Daoy (cell line): Measurements from ENCODE around the gene NCBP1. TPM values are rescaled to one million over a fixed set of nuclear protein-coding genes. Genes with fewer than 3 reads are reported as not detected.
"Not testable (repeated sequence)": the region's sequence is repeated elsewhere in the genome, so short reads cannot be mapped to it uniquely, and the experiment has no call there.

ENCODE experiments used
- DNase-seq: peaks from one replicate; pipeline ENCODE4 v3.0.0-alpha.2; 2015; ENCODE audit warnings: low read depth
- total RNA-seq: library from RNA; depleted of rRNA; stranded (reverse); fragments of >200 nt; shearing (Covaris generic); gene quantifications from 2 replicates; pipeline ENCODE4 v1.2.3, GENCODE V29; 2014; rRNA removed

The NCBP1 gene, protein sequence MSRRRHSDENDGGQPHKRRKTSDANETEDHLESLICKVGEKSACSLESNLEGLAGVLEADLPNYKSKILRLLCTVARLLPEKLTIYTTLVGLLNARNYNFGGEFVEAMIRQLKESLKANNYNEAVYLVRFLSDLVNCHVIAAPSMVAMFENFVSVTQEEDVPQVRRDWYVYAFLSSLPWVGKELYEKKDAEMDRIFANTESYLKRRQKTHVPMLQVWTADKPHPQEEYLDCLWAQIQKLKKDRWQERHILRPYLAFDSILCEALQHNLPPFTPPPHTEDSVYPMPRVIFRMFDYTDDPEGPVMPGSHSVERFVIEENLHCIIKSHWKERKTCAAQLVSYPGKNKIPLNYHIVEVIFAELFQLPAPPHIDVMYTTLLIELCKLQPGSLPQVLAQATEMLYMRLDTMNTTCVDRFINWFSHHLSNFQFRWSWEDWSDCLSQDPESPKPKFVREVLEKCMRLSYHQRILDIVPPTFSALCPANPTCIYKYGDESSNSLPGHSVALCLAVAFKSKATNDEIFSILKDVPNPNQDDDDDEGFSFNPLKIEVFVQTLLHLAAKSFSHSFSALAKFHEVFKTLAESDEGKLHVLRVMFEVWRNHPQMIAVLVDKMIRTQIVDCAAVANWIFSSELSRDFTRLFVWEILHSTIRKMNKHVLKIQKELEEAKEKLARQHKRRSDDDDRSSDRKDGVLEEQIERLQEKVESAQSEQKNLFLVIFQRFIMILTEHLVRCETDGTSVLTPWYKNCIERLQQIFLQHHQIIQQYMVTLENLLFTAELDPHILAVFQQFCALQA
- 83.8 and 87.5 TPM in 2 replicates for total RNA-seq

DNA sequence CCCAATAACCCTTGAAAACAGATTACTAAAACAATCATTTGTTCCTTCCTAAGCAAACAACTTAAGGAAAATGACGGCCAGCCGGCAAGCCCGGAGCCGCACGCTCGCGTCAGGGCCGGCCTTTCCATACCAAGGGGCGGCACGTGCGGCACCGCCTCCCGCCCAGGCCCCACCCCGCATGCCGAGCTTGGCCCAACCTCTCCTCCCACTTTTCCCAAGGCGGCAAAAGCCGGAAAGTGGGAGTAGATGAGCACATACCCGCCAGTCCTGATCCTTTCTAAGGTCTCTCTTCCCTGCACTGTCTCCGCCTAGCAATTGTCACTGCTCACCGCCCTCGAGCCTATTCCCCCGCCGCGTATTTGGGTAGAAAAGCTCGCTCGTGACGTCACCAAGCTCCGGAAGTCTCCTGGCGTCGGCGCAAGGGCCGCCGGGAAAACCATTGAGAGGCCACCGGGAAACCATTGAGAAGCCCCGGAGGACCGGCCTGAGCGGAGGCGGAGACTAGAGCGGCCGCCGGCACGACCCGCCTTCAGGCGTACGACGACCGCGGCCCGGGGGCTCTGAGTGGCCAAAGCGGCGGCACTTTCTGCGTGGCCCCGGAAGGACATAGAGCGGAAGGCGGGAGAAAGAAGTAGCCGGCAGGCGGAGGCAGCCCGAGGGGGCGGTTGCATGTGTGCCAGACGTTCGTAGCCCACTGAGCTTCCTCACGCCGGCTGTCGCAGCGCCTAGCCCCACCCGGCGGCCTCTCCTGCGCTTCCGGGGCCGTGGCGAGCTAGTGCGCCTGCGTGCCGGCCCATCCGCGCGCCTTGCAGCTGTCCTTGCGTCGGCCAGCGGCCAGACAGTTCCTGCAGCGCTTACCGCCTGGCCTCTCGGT is at the start of gene NCBP1, which contains the start of gene TSTD2:
TSS of gene NCBP1 (plus strand) at position 837 of the 874 bp plus-strand sequence. CDS start 61 bp downstream, outside the sequence.
TSS of gene TSTD2 (minus strand) at position 384 of the 874 bp plus-strand sequence. CDS start 5,806 bp downstream, outside the sequence.
- peak; percentile 99 for DNase-seq

DNA sequence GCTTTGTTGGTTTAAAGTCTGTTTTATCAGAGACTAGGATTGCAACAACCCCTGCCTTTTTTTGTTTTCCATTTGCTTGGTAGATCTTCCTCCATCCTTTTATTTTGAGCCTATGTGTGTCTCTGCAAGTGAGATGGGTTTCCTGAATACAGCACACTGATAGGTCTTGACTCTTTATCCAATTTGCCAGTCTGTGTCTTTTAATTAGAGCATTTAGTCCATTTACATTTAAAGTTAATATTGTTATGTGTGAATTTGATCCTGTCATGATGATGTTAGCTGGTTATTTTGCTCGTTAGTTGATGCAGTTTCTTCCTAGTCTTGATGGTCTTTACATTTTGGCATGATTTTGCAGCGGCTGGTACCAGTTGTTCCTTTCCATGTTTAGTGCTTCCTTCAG is 48.8 kb upstream of the NCBP1 start:
- not testable (repeated sequence) for DNase-seq

DNA sequence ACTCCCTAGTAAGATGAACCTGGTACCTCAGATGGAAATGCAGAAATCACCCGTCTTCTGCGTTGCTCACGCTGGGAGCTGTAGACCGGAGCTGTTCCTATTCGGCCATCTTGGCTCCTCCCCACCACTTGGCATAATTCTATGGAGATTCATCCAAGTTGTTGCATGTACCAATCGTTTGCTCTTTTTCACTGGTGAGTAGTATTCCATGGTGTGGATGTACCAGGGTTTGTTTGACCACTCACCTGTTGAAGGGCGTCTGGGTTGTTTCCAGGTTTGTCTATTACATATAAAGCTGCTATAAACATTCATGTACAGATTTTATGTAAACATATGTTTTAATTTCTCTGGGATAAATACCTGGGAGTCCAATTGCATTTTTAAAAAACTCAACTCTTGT is 46.7 kb upstream of the NCBP1 start:
- not testable (repeated sequence) for DNase-seq

DNA sequence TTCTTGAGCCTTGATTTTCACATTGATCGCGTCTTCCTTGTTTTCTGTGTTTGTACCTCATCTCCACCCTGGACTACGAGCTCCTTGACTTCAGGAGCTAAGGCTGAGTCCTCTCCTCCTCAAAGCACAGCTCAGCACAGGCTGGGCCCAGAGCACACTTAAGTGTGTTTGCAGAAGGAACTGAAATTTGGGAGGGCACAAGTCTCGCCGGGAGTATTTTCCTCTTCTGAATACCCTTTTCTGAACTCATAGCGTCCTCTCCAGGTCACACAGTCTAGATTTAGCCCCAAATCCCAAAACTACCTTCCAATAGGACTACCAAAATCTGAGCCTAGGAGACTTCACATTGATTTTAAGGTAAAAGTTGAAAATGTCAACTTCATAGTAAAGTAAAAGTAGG is 42.1 kb upstream of the NCBP1 start:
- DNase-seq: no peak

DNA sequence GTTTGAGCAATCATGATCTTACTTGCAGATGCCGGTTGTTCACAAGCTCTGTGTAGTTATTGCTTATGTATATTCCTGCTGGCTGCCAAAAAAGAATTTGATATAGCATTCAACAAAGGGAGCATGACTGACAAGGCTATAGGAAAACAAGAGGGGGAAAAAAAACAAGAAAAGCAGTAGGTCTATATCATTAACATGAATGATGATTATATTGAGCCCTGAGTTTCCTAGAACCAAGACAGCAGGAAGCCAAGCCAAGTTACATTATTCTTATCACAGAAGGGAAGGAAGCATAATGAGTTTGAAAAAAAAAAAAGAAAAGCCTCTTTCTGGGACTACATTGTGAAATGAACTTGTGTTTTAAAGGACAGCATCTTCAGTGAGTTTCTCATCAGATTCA is 41.5 kb upstream of the NCBP1 start:
- DNase-seq: no peak

DNA sequence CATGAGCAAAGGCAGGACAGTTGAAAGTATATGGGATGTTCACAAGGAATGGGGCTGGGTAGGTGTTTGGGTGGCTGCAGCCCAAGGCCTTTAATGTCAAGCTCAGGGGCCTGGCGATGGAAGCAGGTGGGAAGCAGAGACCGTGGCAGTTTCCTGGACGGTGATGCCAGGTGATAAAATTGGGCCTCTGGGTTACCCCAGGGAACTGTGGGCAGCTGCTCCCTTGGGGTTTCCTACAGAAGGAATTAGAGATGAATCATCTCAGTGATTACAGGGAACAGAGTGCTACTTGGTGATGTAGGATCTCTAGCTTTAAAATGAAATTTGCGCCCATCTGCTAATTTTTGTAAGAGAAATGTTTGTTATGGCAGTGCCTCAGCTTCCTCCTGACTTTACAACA is 39.7 kb upstream of the NCBP1 start:
- DNase-seq: peak; percentile 38

DNA sequence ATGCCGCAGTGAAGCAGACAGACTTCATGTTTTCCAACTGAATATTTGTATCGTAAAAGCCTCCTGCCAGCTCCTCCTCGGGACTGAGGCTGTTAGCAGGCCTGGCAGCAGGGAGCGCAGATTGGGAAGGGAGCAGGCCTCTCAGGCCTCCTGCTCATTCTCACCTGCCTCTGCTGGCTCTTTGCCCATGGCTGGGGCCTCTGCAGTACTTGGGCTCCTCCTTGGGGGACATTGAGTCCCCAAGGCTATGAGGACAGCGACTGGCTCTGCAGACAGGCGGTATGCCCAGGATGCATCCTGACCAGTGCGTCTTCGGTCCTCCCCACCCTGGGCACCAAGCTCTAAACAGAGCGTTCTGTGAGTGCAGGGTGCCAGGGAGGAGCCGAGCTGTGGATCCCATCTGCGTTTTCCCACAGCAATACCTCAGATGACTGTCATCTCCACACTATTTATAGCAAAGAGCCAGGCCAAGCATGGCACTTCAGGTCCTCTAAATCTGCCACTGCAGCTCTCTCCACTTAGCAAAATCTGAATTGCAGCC is 39.2 kb upstream of the NCBP1 start:
- DNase-seq: no peak

DNA sequence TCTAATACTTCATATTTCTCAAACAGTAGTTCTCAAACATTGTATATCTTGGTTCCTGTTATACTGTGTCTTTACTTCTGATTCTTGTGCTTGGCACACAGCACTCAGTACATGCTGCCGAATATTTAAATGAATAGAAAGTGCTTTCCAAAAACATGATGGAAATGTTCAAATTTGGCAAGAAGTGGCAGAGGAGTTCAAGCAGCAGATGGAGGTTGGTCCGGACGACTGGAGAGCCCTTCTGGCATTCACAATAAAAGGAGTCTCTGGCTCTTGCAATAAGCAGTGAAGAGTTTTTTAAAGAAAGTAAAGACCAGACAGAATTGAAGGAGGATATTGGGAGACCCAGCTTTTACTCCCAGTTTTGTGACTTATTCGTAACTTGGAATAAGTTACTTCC is 36.7 kb upstream of the NCBP1 start:
- no peak for DNase-seq

DNA sequence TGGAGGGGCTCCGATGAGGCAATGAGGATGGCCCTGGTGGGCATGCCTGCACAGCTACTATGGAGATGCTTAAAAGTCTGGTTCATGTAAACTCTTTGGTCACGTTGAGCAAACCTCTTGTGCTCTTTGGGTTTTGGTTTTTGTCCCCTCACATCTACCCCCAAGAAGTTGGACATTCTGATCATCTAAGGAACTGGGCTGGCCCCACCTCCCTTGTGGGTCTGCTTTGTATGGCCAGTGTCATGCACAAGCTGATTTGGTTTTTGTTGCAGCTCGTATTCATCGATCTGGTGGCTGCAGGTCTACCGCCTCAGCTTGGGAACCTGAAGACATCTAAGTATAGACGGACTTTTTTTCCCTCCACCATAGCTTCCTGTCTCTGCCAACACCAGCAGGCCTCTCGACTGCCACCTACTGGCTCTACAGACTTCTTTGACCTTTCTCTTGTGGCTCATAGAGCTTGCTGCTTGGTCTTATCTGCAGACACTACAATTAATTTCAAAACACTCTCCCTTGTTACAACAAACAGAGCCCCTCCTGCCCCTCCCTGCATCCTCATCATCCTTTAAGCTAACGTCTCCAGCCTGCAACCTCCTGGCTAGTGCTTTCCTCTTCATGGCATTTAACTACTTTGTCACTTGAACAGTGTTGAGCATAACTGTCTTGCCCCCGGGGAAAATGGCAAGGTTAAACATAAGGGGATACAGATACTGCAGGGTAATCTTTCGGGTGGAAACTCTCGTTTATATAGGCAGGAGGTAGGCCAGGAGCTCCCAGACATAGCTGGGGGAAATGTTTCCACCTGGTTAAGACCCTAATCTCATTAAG is 34.9 kb upstream of the NCBP1 start:
- peak; percentile 85 for DNase-seq

DNA sequence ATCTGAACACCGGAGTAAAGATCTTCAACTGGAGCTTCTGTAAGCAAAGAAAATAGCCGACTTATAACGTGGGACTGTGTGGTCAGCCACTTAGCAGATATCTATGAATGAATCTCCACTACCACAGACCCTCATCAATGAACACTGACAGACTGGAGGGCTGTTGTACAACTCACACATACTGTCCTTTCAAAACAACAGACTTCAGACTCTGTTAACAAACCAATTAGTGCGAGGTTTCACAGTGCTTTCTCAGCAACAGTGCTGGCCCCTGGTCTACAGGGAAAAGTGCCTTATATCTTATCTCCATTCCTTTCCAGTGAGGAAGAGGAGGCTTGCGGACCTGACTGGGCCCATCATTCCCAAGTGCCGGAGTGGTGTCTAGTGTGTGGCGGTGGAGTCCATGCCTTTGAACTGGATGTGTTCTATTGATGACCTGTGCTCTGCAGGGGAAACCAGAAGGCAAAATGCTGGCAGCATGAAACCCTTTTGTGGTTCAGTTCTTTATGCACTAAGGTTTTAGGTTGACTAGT is 34.2 kb upstream of the NCBP1 start:
- DNase-seq: no peak

DNA sequence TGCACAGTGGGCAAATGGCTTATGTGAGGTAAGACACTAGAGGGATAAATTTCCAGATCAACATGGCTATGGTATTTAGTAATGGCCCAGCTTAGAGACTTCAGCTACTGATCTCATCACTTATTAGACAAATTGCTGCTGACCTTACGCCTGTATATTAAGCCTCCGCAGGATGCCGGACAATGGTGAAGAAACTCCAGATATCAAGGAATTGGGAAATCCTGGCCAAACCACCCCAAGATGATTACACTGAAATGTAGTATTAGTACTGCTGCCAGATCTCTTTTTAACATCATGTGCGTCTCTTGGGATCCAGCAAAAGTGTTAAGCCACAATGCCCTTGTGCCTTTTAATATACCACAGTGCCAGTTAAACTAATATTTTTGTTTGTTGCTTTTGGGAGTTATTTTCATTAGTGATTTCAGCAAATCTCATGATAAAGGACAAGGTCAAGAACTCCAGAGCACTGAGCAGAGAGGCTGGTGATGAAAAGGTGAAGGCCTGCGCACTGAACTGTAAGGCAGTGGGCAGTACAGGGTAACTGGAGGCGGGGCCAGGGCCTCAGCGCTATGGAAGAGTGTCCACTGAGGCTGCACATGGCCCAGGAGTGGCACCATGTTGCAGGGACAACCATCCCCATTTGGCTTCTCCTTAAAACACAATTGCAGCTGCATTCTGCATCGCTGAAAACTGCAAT is 32.9 kb upstream of the NCBP1 start:
- DNase-seq: no peak

DNA sequence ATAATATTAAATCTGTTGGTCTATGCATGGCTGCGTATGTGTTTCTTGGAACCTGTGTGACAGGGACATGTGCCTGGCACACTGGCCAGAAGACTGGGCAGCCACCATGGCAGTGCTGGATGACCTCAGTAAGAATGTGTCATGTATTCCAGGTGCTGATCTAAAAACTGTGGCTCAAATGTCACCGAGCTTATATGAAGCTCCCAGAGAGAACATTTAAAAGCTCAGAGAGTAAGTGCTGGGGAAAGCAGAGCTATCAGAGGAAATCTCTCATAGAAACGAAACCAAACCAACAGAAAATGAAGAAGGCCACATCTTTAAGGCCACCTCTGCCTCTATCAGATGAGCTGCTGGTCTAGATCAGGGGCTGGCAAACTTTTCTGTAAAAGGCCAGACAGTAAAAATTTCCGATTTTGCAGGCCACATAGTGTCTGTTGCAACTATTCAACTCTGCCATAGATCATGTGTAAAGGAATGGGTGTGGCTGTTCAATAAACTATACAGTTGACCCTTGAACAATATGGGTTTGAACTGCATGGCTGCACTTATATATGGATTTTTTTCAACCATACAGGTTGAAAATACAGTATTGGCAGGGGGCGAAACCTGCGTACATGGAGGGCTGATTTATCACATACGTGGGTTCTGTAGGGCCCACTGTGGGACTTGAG is 32.3 kb upstream of the NCBP1 start:
- no peak for DNase-seq

DNA sequence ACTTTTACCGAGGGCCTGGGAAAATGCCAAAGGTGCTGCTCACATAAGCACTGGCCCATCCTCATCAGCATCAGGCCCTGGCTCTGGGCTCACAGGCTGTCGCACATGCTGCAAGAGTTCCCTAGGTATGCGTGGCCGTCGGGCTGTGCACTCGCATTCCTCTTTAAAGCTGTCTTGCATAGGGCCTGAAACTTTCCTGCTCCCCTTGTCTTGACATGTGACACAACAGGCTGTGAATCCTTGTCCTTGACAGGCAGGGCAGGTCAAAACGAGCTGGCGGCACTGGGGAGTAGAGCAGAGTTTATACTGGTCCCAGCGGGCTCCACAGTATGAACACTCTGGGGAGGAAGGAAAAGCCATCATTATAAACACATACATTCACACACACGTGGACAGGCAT is 31.2 kb upstream of the NCBP1 start:
- no peak for DNase-seq

DNA sequence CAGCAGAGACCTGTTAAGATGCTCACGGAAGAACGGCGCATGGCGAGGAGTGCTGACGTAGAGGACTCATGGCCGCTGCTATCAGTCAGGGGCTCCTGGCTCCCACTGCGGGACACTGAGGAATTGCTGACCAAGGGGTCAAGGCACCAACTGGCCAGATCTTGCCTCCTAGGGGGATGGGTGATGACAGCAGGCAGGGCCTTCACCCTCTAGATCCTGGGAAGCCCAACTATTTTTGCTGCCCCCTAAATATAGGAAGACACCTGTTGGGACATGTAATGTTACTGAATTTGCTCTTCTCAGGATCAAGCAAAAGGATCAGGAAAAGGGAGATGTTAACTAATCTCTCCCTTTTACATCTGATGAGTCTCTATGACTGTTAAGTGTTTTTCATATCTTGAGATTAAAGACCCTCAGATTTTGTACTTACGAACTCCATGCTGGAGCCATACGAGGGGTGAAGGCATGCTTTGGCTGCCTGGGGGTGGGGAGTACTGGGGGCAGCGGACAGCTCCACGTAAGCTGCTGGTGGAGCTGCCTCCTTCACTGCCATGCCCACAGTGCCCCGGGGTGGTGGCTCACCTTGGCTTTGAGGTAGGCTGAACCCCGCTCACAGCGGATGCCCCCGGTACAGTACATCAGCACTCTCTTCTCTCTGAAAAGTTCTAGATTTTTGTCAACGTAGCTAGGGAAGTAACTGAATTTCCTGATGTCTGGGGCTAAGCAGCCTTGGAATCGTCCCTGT is 28.5 kb upstream of the NCBP1 start:
- no peak for DNase-seq

DNA sequence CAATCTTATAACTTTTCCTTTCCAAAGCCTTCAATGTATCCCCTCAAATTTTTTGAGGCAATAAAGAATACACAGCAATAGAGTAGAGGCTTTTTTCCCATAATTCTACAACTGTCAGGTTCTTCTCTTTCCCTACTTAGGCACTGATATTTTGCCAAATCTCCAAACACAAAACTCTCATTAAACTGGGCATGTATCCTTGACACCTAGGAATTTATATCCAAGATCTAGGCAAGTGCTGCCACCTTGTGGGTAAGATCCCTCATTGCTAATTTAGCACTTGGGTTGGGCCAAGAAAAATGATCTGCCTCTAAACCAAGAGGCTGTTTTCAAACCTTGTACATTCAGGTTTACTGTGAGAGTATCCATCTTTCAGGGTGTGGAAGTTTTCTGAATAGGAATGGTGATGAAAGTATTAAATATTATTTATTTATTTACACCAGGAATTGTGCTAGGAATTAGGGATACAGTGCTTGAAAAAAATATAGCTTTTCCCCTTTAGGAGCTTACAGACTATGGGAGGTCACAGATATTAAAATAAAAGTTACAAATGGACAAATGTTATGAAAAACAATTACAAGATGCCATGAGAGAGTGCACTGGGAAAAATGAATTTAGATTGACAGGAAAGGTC is 18.1 kb upstream of the NCBP1 start:
- peak; percentile 65 for DNase-seq

DNA sequence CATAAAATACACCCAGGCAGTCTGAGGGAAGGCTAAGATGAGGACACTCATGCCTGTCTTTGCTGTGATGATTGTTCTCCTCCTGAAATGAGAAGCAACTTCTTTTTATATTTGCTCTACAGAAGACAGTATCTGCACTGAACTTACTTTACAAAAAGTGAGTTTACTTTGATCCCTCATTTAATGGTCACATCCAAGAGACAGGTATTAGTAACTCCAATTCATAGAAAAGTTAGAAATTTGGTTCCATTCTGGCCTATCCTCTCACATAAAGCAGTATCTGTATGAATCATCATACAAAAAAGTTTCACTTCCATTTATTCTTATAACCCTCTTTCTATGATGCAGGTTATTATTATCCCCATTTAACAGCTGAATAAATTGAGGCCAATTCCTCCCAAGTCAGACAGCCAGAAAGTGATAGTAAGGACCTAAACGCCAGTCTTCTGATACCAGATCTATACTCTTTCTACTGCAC is 15.6 kb upstream of the NCBP1 start:
- no peak for DNase-seq

DNA sequence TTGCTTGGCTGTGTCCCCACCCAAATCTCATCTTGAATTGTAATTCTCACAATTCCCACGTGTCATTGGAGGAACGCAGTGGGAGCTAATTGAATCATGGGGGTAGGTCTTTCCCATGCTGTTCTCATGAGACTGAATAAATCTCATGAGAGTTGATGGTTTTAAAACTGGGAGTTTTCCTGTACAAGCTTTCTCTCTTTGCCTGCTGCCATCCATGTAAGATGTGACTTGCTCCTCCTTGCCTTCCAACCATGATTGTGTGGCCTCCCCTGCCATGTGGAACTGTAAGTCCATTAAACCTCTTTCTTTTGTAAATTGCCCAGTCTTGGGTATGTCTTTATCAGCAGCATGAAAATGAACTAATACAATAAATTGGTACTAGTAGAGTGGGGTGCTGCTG is 13.6 kb upstream of the NCBP1 start:
- DNase-seq: not testable (repeated sequence)

DNA sequence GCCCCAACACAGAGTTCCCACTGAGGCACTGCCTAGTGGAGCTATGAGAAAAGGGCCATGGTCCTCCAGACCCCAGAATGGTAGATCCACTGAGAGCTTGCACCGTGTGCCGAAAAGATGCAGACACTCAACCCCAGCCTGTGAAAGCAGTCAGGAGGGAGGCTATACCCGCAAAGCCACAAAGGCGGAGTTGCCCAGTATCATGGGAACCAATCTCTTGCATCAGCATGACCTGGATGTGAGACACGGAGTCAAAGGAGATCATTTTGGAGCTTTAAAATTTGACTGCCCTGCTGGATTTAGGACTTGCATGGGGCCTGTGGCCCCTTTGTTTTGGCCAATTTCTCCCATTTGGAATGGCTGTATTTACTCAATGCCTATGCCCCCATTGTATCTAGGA is 11.1 kb upstream of the NCBP1 start:
- DNase-seq: not testable (repeated sequence)
